GM12878 (cell line): ENCODE data around the gene BEST3.

Source experiments
- RFX5 ChIP-seq: IDR thresholded peaks from 2 replicates; pipeline ENCODE4 v1.6.1; 2011; ENCODE audit warnings: low read depth, low read length, improper control_type of control experiment
- TF ChIP-seq, protein P1 (sequence below): fragments of 450-650 bp; IDR thresholded peaks from 2 replicates; pipeline ENCODE4 v1.6.1; 2017; ENCODE audit warnings: mild to moderate bottlenecking

DNA sequence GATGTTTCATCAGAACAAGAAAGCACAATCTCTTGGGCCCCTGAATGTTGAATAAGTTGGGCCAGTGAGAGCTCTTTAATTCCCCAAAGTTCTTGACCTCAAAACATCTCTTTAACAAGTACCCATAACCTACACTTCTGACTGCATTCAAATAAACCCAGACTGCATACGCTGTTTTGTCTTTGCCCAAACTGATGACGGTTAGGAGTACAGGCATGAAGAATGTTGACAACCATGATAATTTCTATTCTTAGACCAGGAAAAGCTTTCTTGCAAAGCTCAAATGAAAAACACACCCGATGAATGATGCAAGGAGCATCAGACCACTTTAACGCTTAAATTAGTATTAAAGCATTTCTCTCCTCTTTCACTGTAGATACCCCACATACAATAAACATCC is 27.8 kb upstream of the BEST3 start:
- TF ChIP-seq, protein P1, sequence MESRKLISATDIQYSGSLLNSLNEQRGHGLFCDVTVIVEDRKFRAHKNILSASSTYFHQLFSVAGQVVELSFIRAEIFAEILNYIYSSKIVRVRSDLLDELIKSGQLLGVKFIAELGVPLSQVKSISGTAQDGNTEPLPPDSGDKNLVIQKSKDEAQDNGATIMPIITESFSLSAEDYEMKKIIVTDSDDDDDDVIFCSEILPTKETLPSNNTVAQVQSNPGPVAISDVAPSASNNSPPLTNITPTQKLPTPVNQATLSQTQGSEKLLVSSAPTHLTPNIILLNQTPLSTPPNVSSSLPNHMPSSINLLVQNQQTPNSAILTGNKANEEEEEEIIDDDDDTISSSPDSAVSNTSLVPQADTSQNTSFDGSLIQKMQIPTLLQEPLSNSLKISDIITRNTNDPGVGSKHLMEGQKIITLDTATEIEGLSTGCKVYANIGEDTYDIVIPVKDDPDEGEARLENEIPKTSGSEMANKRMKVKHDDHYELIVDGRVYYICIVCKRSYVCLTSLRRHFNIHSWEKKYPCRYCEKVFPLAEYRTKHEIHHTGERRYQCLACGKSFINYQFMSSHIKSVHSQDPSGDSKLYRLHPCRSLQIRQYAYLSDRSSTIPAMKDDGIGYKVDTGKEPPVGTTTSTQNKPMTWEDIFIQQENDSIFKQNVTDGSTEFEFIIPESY, result no peak
- TF ChIP-seq RFX5, result no peak
